Superior temporal gyrus (tissue), 1 donor: ENCODE measurements around the gene CDH26.

ENCODE experiments used
- DNase-seq: peaks from one replicate; pipeline ENCODE4 v3.0.0-alpha.2; 2016; ENCODE audit errors: extremely low spot score

Gene CDH26

GRCh38 chr20:60043435-60043834, 85.2 kb downstream of the CDH26 start:
- DNase-seq = no peak

GRCh38 chr20:60046011-60046413, 87.8 kb downstream of the CDH26 start:
- DNase-seq = peak; percentile 32

GRCh38 chr20:60046436-60046835, 88.2 kb downstream of the CDH26 start:
- no peak for DNase-seq

- no peak for DNase-seq
Observed at GRCh38 chr20:60046860-60047259, 88.6 kb downstream of the CDH26 start.

DNA sequence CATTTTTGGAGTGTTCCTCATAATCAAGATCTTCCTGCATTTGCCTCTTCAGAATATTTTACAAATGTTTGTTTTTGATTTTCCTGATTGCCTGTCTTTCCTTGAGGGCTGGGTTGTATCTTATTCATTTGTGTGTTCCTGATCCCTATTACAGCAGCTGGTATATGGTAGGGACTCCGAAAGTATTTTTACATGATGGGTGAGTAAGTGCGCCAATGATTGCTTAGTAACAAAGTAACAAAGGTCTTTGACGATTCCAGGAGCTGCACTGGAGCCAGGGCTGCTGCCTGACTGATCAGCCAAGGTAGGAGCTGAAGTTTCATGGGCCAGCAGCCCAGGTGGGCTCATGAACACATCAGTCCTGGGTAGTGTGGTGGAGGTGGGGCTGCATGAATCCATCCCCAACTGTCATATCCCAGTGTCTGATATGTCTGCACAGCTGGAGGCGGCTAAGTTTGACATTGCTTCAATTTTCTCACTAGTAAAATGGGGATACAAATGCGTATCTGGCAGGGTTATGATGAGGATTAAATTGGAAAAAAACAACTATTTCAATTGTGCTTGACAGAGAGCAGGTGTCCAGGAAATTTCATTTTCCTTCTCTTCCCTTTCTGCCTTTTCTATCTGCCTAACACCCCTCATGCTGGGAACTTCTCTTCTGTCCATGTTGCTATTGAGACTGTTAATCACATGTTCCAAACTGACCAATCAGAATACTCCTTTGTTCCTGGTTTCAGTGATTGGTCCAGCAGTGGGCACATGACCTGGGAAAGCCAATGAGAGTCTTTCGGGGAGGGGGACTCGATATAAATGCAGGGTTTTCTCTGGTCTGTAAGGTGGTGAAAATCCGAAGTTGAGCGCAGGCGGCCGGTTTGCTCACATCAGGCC, 90.7 kb downstream of the CDH26 start:
- DNase-seq = no peak

DNA sequence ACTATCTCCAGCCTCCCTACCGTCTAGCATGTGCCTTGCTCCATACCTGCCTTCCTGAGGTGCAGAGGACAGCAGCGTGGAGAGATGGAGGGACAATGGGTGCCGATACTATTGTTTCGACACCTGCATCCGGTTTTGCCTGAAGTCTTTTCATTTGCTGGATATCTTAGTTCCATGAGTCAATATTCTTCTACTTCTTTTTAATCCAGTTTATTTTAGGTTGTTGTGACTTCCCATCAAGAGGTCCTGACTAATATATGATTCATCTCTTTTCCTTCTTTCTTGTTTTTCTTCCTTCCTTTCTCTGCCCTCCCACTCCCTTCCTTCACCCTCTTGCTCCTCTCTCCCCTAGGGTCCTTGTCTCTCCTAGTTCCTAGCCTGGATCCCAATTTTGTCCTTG, 91.4 kb downstream of the CDH26 start:
- DNase-seq = no peak

GRCh38 chr20:60050193-60050947, 92.1 kb downstream of the CDH26 start:
- DNase-seq = no peak

- DNase-seq = no peak
Observed at GRCh38 chr20:60051911-60052310, 93.7 kb downstream of the CDH26 start.

DNA sequence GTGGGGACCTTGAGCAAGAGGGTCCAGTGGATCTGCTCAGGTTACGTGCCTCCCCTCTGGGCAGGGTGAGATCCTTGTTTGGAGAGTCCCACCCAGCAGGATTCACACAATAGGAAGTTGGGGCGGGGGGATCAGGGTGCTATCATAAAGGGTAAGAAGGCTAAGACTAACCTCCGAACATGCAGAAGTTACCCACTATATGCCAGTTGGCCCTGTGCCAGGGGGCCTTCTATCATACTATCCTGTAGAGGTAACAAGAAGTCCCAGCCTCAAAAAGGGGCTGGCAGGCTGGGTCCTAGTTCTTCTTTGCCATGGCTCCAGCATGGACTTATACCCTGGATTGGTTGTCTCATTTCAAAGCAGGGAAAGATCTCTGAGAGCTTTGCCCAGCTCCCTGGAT, 94.1 kb downstream of the CDH26 start:
- no peak for DNase-seq

- DNase-seq = no peak
Observed at GRCh38 chr20:60053125-60053817, 95.0 kb downstream of the CDH26 start.

- DNase-seq = no peak
Observed at GRCh38 chr20:60053818-60054190, 95.6 kb downstream of the CDH26 start.

DNA sequence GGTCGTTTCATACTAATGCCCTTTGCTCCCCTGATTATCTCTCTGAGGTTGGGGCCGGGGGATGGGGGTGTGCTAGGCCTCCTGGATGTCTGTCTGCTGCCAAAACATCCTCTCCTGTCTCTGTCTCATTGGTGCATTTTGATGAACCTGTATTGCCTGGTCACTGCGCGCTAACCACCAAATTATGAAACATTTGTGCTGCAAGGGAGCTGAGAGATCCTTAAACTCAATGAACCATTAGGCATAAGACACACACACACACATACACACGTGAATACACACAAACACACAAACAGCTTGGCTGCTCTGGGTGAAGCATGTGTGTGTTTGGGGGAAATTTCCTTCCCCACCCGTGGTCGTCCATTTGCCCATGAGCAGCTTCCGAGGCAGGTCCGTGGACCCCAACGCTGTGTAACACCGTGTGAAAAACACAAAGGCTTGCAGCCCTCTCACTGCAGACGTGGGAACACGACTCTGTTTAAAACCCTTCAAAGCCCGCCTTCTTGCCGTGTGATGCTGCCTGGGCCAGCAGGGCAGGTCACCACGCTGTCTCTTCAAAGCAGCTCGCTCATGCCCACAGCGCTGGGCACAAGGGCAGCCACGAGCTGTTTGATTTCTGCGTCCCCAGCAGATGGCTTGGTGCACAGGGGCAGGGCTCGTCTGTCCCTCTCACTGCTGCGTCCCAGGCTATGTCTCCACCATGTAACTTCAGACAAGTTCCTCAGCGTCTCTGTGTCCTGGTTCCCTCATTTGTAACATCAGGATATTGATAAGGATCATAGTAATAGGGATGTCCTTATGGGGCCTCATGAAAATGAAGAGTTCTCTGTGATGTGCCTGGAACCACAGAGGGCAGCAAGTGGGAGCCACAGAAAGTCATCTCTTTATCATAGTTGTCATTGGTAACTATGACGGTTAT, 96.8 kb downstream of the CDH26 start:
- DNase-seq = no peak

DNA sequence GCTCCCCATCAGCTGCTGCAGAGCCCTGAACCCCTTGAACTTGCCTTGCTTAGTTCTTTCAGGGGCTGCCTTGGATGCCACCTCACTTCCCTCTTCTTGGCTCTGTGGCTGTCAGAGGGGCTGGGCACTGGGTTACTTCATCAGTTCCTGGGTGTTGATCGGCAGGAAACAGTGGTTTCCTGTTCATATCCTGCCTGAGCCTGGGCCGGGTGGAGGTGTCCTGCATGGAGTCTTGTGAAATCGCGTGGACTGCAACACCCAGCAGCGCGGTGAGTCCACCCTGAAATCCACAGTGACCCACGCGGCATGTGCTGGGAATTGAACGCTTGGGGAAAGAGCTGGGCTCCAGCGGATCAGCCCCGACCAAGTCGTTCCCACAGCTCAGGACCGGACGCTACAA, 97.5 kb downstream of the CDH26 start:
- DNase-seq = no peak

GRCh38 chr20:60056407-60057122, 98.3 kb downstream of the CDH26 start:
- DNase-seq = no peak

GRCh38 chr20:60057123-60057865, 99.1 kb downstream of the CDH26 start:
- peak; percentile 89 for DNase-seq

- no peak for DNase-seq
Observed at GRCh38 chr20:60057866-60058807, 99.9 kb downstream of the CDH26 start.

- no peak for DNase-seq
Observed at GRCh38 chr20:60058879-60059278, 100.7 kb downstream of the CDH26 start.

DNA sequence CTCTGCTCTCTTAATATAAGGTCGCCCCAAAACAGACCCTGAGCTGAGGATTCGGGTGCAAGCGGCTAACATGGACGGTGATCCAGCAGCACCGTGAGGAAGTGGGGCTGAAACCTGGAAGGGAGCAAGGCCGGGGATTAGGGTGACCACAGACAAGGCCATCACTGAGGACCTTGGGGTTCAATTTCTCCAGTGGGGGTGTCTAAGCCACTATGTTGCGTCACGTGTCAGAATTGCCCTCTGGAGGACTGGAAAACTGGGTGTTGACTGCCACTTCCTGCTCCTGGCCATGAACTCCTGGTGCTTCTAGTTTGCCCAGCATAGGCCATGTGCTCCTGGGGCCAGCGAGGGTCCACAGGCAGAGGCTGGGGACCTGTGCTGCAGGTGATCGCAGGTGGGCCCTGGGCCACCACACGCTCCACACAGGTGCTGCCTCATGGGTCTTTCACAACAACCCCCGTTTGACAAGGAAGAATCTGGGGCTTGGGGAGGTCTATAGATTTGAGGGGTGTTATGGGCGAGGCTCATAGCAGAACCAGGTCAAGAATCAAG, 101.9 kb downstream of the CDH26 start:
- DNase-seq = no peak

DNA sequence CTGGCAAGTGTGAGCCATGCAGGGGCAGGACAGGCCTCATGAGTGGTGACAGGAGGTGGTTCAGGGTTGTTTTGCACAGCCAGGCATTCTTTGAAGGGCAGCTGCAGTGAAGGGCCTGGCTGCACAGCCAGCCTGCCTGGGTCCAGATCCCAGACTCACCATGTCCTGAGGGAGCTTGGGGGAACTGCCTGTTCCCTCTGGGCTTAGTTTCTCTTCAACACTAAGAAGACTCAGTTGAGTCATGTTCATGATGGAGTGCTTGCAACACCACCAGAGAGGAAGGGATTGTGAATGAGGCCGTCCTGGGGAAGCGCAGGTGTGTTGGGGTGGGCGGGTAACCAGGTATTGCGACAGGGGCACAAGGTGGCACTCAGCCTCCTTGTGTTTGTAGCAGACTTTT, 102.4 kb downstream of the CDH26 start:
- no peak for DNase-seq
